ENCODE results near the gene BLTP1. TPM values are rescaled to one million over a fixed set of nuclear protein-coding genes. Genes with fewer than 3 reads are reported as not detected.

The BLTP1 gene
- total and polyA plus RNA-seq, 2 of the 13 experiments (the other 11 are each of a cell fraction or from before 2014, with no cell fraction given) = 27.7 to 33.1 TPM

- TF ChIP-seq ZNF737 (CRISPR knock-in tag; IDR thresholded peaks at IDR 0.05; ENCODE audit: borderline replicate concordance) = no peak
- no peak for TF ChIP-seq RNF2 (conservative IDR thresholded peaks at IDR 0.05; ENCODE audit: low read depth)
- peak; percentile 84 for TF ChIP-seq THAP11 (CRISPR knock-in tag; IDR thresholded peaks at IDR 0.05)
- TF ChIP-seq RAD21 (CRISPR knock-in tag; IDR thresholded peaks at IDR 0.05) = no peak
- no peak for TF ChIP-seq NFIB (CRISPR knock-in tag; IDR thresholded peaks at IDR 0.05; ENCODE audit: borderline replicate concordance)
- TF ChIP-seq ZSCAN25 (CRISPR knock-in tag; IDR thresholded peaks at IDR 0.05) = no peak
- TF ChIP-seq PAF1 (CRISPR knock-in tag; IDR thresholded peaks at IDR 0.05) = no peak
- no peak for TF ChIP-seq MLXIP (CRISPR knock-in tag; IDR thresholded peaks at IDR 0.05; ENCODE audit: borderline replicate concordance)
- no peak; the same call in 1 of the 2 replicates for TF ChIP-seq ZNF281 (CRISPR knock-in tag; IDR thresholded peaks at IDR 0.05; ENCODE audit: borderline replicate concordance)
- TF ChIP-seq ZNF841 (CRISPR knock-in tag; IDR thresholded peaks at IDR 0.05; ENCODE audit: borderline replicate concordance) = no peak
- no peak for TF ChIP-seq MAFG (CRISPR knock-in tag; IDR thresholded peaks at IDR 0.05)
- no peak for TF ChIP-seq ZNF839 (CRISPR knock-in tag; IDR thresholded peaks at IDR 0.05; ENCODE audit: borderline replicate concordance)
- peak; percentile 20 for TF ChIP-seq SKI (IDR thresholded peaks at IDR 0.05; ENCODE audit: partially characterized antibody)
- no peak for TF ChIP-seq SNAI1 (CRISPR knock-in tag; IDR thresholded peaks at IDR 0.05; ENCODE audit: borderline replicate concordance)
- no peak for TF ChIP-seq ZNF691 (CRISPR knock-in tag; IDR thresholded peaks at IDR 0.05; ENCODE audit: borderline replicate concordance, low read depth)
- TF ChIP-seq KDM3A (CRISPR knock-in tag; IDR thresholded peaks at IDR 0.05; ENCODE audit: low read depth) = no peak
- peak; percentile 78 for TF ChIP-seq ZGPAT (CRISPR knock-in tag; IDR thresholded peaks at IDR 0.05)
- TF ChIP-seq PAWR (CRISPR knock-in tag; IDR thresholded peaks at IDR 0.05; ENCODE audit: borderline replicate concordance) = no peak
- TF ChIP-seq MTA1 (CRISPR knock-in tag; IDR thresholded peaks at IDR 0.05; ENCODE audit: borderline replicate concordance) = 0 out of 2 replicates have a peak, but pooled peaks have one; percentile 34
- no peak for TF ChIP-seq NFE2L1 (CRISPR knock-in tag; IDR thresholded peaks at IDR 0.05; ENCODE audit: borderline replicate concordance)
- TF ChIP-seq SMARCC2 (IDR thresholded peaks at IDR 0.05) = no peak
- no peak for TF ChIP-seq ZFP36 (IDR thresholded peaks at IDR 0.05; ENCODE audit: borderline replicate concordance, low read depth, low read length, partially characterized antibody)
- no peak for TF ChIP-seq HHEX (CRISPR knock-in tag; IDR thresholded peaks at IDR 0.05)
Observed at GRCh38 chr4:122151982-122152710, at the start of gene BLTP1 (continued).

Data from HepG2 (cell line).